ENCODE results near the gene LAMC1.
"Not testable (repeated sequence)": the region's sequence is repeated elsewhere in the genome, so short reads cannot be mapped to it uniquely, and the experiment has no call there.

The LAMC1 gene

GRCh38 chr1:183110326-183110880, 87.2 kb downstream of the LAMC1 start:
- DNase-seq = no peak

GRCh38 chr1:183114441-183114840, 91.2 kb downstream of the LAMC1 start:
- no peak for DNase-seq

GRCh38 chr1:183116416-183116815, 93.2 kb downstream of the LAMC1 start:
- DNase-seq = no peak

GRCh38 chr1:183121609-183122008, 98.4 kb downstream of the LAMC1 start:
- no peak for DNase-seq

- no peak for DNase-seq
These were observed 101.0 kb downstream of the LAMC1 start for GRCh38 chr1:183124259-183124658.

GRCh38 chr1:183125279-183125999, 102.2 kb downstream of the LAMC1 start:
- no peak for DNase-seq

GRCh38 chr1:183126000-183126366, 102.8 kb downstream of the LAMC1 start:
- no peak for DNase-seq

- DNase-seq = no peak
These were observed 103.3 kb downstream of the LAMC1 start for GRCh38 chr1:183126528-183126927.

GRCh38 chr1:183129921-183130690, 106.9 kb downstream of the LAMC1 start:
- no peak for DNase-seq

GRCh38 chr1:183131166-183131565, 107.9 kb downstream of the LAMC1 start:
- DNase-seq = no peak

GRCh38 chr1:183135336-183135735, 112.1 kb downstream of the LAMC1 start:
- DNase-seq = no peak

GRCh38 chr1:183137782-183138181, 114.6 kb downstream of the LAMC1 start:
- no peak for DNase-seq

GRCh38 chr1:183138301-183138700, 115.1 kb downstream of the LAMC1 start:
- DNase-seq = no peak

- DNase-seq = peak; percentile 36
These were observed 116.2 kb downstream of the LAMC1 start for GRCh38 chr1:183139281-183139942.

- no peak for DNase-seq
These were observed 117.4 kb downstream of the LAMC1 start for GRCh38 chr1:183140633-183141032.

GRCh38 chr1:183142171-183142570, 119.0 kb downstream of the LAMC1 start:
- DNase-seq = no peak

GRCh38 chr1:183143576-183144315, 120.5 kb downstream of the LAMC1 start:
- DNase-seq = no peak

- no peak for DNase-seq
These were observed 121.5 kb downstream of the LAMC1 start for GRCh38 chr1:183144752-183145151.

GRCh38 chr1:183147735-183148134, 124.5 kb downstream of the LAMC1 start:
- no peak for DNase-seq

- DNase-seq = peak; percentile 25
These were observed 125.4 kb downstream of the LAMC1 start for GRCh38 chr1:183148599-183148998.

GRCh38 chr1:183149273-183149672, 126.1 kb downstream of the LAMC1 start:
- no peak for DNase-seq

GRCh38 chr1:183150032-183150431, 126.8 kb downstream of the LAMC1 start:
- DNase-seq = not testable (repeated sequence)

- DNase-seq = no peak
These were observed 127.2 kb downstream of the LAMC1 start for GRCh38 chr1:183150445-183150844.
